GM23338 (cell line): ENCODE data around the gene NPC1.

ENCODE experiments used
- CREB1 ChIP-seq: fragments of 250-450 bp; sonication (Bioruptor Pico); IDR thresholded peaks from 2 replicates; pipeline ENCODE4 v1.5.0; 2020; ENCODE audit warnings: low read depth, mild to moderate bottlenecking, moderate library complexity
- CTCF ChIP-seq, 2 experiments: fragments of 200-600 bp in 1 of 2; sonication (generic) in 1 of 2; conservative IDR thresholded peaks; 2 replicates each; pipeline versions ENCODE4 v1.5.1 to v1.6.1; 2016 to 2017; ENCODE audit warnings: antibody characterized with exemption in 2 of 2, low read depth in 2 of 2, mild to moderate bottlenecking in 2 of 2, moderate library complexity in 1 of 2
- EZH2 ChIP-seq: fragments of 200-600 bp; sonication (generic); IDR thresholded peaks from one replicate; pipeline ENCODE4 v1.8.0; 2017; ENCODE audit warnings: antibody characterized with exemption, mild to moderate bottlenecking, low read depth; ENCODE audit not compliant: unreplicated experiment
- EZH2phosphoT487 ChIP-seq: fragments of 200-600 bp; sonication (generic); IDR thresholded peaks from one replicate; pipeline ENCODE4 v1.8.1; 2018; ENCODE audit warnings: antibody characterized with exemption; ENCODE audit not compliant: unreplicated experiment
- POLR2AphosphoS5 ChIP-seq: IDR thresholded peaks from 2 replicates; pipeline ENCODE4 v1.6.1; 2016; ENCODE audit warnings: antibody characterized with exemption, low read depth
- REST ChIP-seq: IDR thresholded peaks from one replicate; pipeline ENCODE4 v1.6.1; 2018; ENCODE audit warnings: antibody characterized with exemption; ENCODE audit not compliant: unreplicated experiment

GRCh38 chr18:23599809-23600208 is 13.5 kb upstream of the NPC1 start:
- TF ChIP-seq CTCF (conservative IDR thresholded peaks at IDR 0.05; ENCODE audit: low read depth in 2 of 2) (no peak), EZH2phosphoT487 (no peak), POLR2AphosphoS5 (no peak), EZH2 (no peak), REST (no peak), CREB1 (CRISPR knock-in tag) (no peak)
